ENCODE measurements around the gene BBS1.
A peak's percentile ranks its signal among the peaks of the same experiment; 100 is the strongest.

- TF ChIP-seq, protein P1, sequence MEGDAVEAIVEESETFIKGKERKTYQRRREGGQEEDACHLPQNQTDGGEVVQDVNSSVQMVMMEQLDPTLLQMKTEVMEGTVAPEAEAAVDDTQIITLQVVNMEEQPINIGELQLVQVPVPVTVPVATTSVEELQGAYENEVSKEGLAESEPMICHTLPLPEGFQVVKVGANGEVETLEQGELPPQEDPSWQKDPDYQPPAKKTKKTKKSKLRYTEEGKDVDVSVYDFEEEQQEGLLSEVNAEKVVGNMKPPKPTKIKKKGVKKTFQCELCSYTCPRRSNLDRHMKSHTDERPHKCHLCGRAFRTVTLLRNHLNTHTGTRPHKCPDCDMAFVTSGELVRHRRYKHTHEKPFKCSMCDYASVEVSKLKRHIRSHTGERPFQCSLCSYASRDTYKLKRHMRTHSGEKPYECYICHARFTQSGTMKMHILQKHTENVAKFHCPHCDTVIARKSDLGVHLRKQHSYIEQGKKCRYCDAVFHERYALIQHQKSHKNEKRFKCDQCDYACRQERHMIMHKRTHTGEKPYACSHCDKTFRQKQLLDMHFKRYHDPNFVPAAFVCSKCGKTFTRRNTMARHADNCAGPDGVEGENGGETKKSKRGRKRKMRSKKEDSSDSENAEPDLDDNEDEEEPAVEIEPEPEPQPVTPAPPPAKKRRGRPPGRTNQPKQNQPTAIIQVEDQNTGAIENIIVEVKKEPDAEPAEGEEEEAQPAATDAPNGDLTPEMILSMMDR (IDR thresholded peaks at IDR 0.05), result no peak
- TF ChIP-seq POLR2A (IDR thresholded peaks at IDR 0.05), result peak in 2 of 3 donors; percentile 65 to 77
These were observed at the start of gene BBS1 for GRCh38 chr11:66510271-66510989.

All from body of pancreas (tissue), 4 donors.